NT2/D1 (cell line): ENCODE measurements around the gene DGAT2.

ENCODE experiments used
- SUZ12 ChIP-seq: IDR thresholded peaks from 2 replicates; pipeline ENCODE4 v1.6.1; 2011; ENCODE audit not compliant: insufficient read length, insufficient read depth; ENCODE audit errors: extremely low read depth
- YY1 ChIP-seq: IDR thresholded peaks from 2 replicates; pipeline ENCODE4 v1.6.1; 2011; ENCODE audit not compliant: insufficient read length, insufficient read depth
- ZNF274 ChIP-seq: IDR thresholded peaks from 2 replicates; pipeline ENCODE4 v1.6.1; 2011; ENCODE audit warnings: mild to moderate bottlenecking, low read depth, low read length

- TF ChIP-seq YY1, result no peak
- no peak for TF ChIP-seq ZNF274
- no peak for TF ChIP-seq SUZ12
These were observed 5.7 kb upstream of the DGAT2 start for GRCh38 chr11:75762885-75763284.
